GM23338 (cell line): ENCODE data around the gene ODF4. TPM values are rescaled to one million over a fixed set of nuclear protein-coding genes. Genes with fewer than 3 reads are reported as not detected.

ENCODE experiments used
- ATAC-seq: fragments of 200-7000 bp; cut with Tn5 transposase; 3 replicates; pipeline ENCODE4 v1.9.1; 2020
- DNase-seq: peaks from one replicate; pipeline ENCODE4 v3.0.0-alpha.2; 2015; ENCODE audit warnings: low spot score
- H2AFZ ChIP-seq: fragments of 200-600 bp; sonication (generic); 2 replicates; pipeline ENCODE4 v1.8.0; 2016; ENCODE audit warnings: antibody characterized with exemption, mild to moderate bottlenecking, moderate library complexity
- H3F3A ChIP-seq: fragments of 200-600 bp; sonication (generic); replicated peaks from 2 replicates; pipeline ENCODE4 v1.8.0; 2017; ENCODE audit warnings: antibody characterized with exemption, mixed run types, low read depth
- H3K27ac ChIP-seq: fragments of 200-600 bp; sonication (generic); 2 replicates; pipeline ENCODE4 v1.6.1; 2016; ENCODE audit warnings: low read depth
- H3K27me3 ChIP-seq: fragments of 200-600 bp; sonication (generic); 2 replicates; pipeline ENCODE4 v1.8.0; 2016; ENCODE audit warnings: mild to moderate bottlenecking, mixed run types, moderate library complexity; ENCODE audit not compliant: insufficient read depth
- H3K36me3 ChIP-seq: fragments of 200-600 bp; sonication (generic); 2 replicates; pipeline ENCODE4 v1.8.0; 2016; ENCODE audit warnings: mild to moderate bottlenecking; ENCODE audit not compliant: insufficient read depth
- H3K4me1 ChIP-seq: fragments of 200-600 bp; sonication (generic); 2 replicates; pipeline ENCODE4 v1.8.0; 2016; ENCODE audit warnings: mild to moderate bottlenecking, moderate library complexity; ENCODE audit not compliant: insufficient read depth
- H3K4me2 ChIP-seq: fragments of 200-600 bp; sonication (generic); 2 replicates; pipeline ENCODE4 v1.7.1; 2017; ENCODE audit warnings: mixed run types
- H3K4me3 ChIP-seq: fragments of 200-600 bp; sonication (generic); 2 replicates; pipeline ENCODE4 v1.6.1; 2016; ENCODE audit warnings: mixed run types
- H3K79me2 ChIP-seq: fragments of 200-600 bp; sonication (generic); replicated peaks from 2 replicates; pipeline ENCODE4 v1.8.0; 2017; ENCODE audit warnings: mild to moderate bottlenecking; ENCODE audit not compliant: insufficient read depth
- H3K9me2 ChIP-seq: fragments of 200-600 bp; sonication (generic); 2 replicates; pipeline ENCODE4 v1.8.0; 2017; ENCODE audit not compliant: insufficient read depth
- H4K20me1 ChIP-seq: fragments of 200-600 bp; sonication (generic); replicated peaks from 2 replicates; pipeline ENCODE4 v1.8.0; 2017; ENCODE audit warnings: mild to moderate bottlenecking; ENCODE audit not compliant: insufficient read depth
- H3K27ac Mint-ChIP-seq: 2 replicates; pipeline ENCODE4 v1.8.0; 2020; ENCODE audit warnings: inconsistent platforms, mild to moderate bottlenecking, moderate library complexity, mixed read lengths
- H3K27me3 Mint-ChIP-seq: 3 replicates; pipeline ENCODE4 v1.8.0; 2022; ENCODE audit warnings: low read depth, mild to moderate bottlenecking, moderate library complexity, mixed read lengths, inconsistent platforms; ENCODE audit not compliant: insufficient read depth, poor library complexity
- H3K36me3 Mint-ChIP-seq: 3 replicates; pipeline ENCODE4 v1.8.0; 2021; ENCODE audit warnings: low read depth, mild to moderate bottlenecking, inconsistent platforms, moderate library complexity, mixed read lengths
- H3K4me1 Mint-ChIP-seq: 3 replicates; pipeline ENCODE4 v1.8.0; 2020; ENCODE audit warnings: mild to moderate bottlenecking, inconsistent platforms, mixed read lengths
- H3K4me3 Mint-ChIP-seq: 3 replicates; pipeline ENCODE4 v1.8.0; 2021; ENCODE audit warnings: moderate library complexity, mild to moderate bottlenecking, inconsistent platforms, mixed read lengths
- H3K9me3 Mint-ChIP-seq: 3 replicates; pipeline ENCODE4 v1.8.0; 2020; ENCODE audit warnings: moderate library complexity, mild to moderate bottlenecking, inconsistent platforms, mixed read lengths
- CREB1 ChIP-seq: fragments of 250-450 bp; sonication (Bioruptor Pico); IDR thresholded peaks from 2 replicates; pipeline ENCODE4 v1.5.0; 2020; ENCODE audit warnings: low read depth, mild to moderate bottlenecking, moderate library complexity
- JUNB ChIP-seq: IDR thresholded peaks from one replicate; pipeline ENCODE4 v1.6.1; 2016; ENCODE audit warnings: antibody characterized with exemption; ENCODE audit not compliant: unreplicated experiment
- NANOG ChIP-seq: IDR thresholded peaks from 2 replicates; pipeline ENCODE4 v1.6.1; 2016; ENCODE audit warnings: antibody characterized with exemption, borderline replicate concordance
- ZNF114 ChIP-seq: fragments of 250-450 bp; sonication (Bioruptor Pico); IDR thresholded peaks from 2 replicates; pipeline ENCODE4 v1.5.0; 2020; ENCODE audit warnings: mild to moderate bottlenecking, moderate library complexity
- ZNF331 ChIP-seq: fragments of 250-450 bp; sonication (Bioruptor Pico); IDR thresholded peaks from 2 replicates; pipeline ENCODE4 v1.5.0; 2020; ENCODE audit warnings: low read depth, mild to moderate bottlenecking, moderate library complexity
- polyA plus RNA-seq: library from polyadenylated mRNA; unstranded; fragments of >200 nt; fragmentation: Nextera tagmentation; extraction: Ambion mirVana; gene quantifications from 2 replicates; pipeline ENCODE4 v1.2.1, GENCODE V29; 2016
- total RNA-seq: library from RNA; depleted of rRNA; stranded (reverse); fragments of >200 nt; shearing (Covaris generic); gene quantifications from 2 replicates; pipeline ENCODE4 v1.2.3, GENCODE V29; 2014
- TF ChIP-seq, protein P1 (sequence below): IDR thresholded peaks from one replicate; pipeline ENCODE4 v1.6.1; 2018; ENCODE audit warnings: antibody characterized with exemption; ENCODE audit not compliant: unreplicated experiment
- TF ChIP-seq, protein P2 (sequence below): IDR thresholded peaks from 2 replicates; pipeline ENCODE4 v1.6.1; 2016; ENCODE audit warnings: antibody characterized with exemption
- TF ChIP-seq, protein P3 (sequence below): fragments of 250-450 bp; sonication (Bioruptor Pico); IDR thresholded peaks from 2 replicates; pipeline ENCODE4 v1.5.0; 2020; ENCODE audit warnings: mild to moderate bottlenecking, moderate library complexity

The ODF4 gene
- total and polyA plus RNA-seq, 2 experiments from 2014 or later, result not detected

DNA sequence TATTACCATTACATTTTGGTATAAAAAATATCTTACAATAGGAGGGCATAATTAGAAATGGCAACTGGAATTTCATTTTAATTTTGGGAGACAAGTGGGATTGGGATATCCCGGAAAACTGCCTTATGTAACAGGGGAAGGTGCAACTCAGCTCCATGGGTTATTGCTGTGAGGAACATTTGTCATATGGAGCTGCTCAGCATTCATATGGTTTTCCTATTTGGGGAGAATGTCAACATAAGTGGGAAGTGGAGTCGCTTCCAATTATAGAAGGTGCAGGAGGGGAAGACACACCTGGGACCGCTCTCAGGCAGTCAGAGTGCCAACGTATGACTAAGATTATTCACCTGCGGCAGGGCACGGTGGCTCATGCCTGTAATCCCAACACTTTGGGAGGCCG, 10.7 kb downstream of the ODF4 start:
- Histone ChIP-seq H3K79me2 (no peaks in the 10 kb centered on the region), H3K4me1 (peaks cover 3% of the 10 kb centered on the region; the same call in 1 of the 2 replicates), H2AFZ (no peak overlapping the region), H4K20me1 (no peaks in the 10 kb centered on the region), H3F3A (no peaks in the 10 kb centered on the region), H3K4me3 (no peak overlapping the region), H3K4me2 (no peak overlapping the region), H3K9me2 (peaks cover 5% of the 10 kb centered on the region; the same call in 1 of the 2 replicates), H3K27me3 (no peaks in the 10 kb centered on the region), H3K27ac (no peak overlapping the region), H3K36me3 (no peaks in the 10 kb centered on the region)
- H3K27ac Mint-ChIP-seq, result no peak overlapping the region
- no peak overlapping the region for H3K4me3 Mint-ChIP-seq
- H3K4me1 Mint-ChIP-seq, result peaks cover 5% of the 10 kb centered on the region
- DNase-seq, result no peak
- H3K27me3 Mint-ChIP-seq, result no peaks in the 10 kb centered on the region
- TF ChIP-seq, protein P1, sequence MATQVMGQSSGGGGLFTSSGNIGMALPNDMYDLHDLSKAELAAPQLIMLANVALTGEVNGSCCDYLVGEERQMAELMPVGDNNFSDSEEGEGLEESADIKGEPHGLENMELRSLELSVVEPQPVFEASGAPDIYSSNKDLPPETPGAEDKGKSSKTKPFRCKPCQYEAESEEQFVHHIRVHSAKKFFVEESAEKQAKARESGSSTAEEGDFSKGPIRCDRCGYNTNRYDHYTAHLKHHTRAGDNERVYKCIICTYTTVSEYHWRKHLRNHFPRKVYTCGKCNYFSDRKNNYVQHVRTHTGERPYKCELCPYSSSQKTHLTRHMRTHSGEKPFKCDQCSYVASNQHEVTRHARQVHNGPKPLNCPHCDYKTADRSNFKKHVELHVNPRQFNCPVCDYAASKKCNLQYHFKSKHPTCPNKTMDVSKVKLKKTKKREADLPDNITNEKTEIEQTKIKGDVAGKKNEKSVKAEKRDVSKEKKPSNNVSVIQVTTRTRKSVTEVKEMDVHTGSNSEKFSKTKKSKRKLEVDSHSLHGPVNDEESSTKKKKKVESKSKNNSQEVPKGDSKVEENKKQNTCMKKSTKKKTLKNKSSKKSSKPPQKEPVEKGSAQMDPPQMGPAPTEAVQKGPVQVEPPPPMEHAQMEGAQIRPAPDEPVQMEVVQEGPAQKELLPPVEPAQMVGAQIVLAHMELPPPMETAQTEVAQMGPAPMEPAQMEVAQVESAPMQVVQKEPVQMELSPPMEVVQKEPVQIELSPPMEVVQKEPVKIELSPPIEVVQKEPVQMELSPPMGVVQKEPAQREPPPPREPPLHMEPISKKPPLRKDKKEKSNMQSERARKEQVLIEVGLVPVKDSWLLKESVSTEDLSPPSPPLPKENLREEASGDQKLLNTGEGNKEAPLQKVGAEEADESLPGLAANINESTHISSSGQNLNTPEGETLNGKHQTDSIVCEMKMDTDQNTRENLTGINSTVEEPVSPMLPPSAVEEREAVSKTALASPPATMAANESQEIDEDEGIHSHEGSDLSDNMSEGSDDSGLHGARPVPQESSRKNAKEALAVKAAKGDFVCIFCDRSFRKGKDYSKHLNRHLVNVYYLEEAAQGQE, result no peak
- TF ChIP-seq CREB1 (CRISPR knock-in tag), result no peak
- no peak for TF ChIP-seq ZNF331 (CRISPR knock-in tag)
- no peak for TF ChIP-seq ZNF114 (CRISPR knock-in tag)
- TF ChIP-seq JUNB, result no peak
- no peak for TF ChIP-seq NANOG
- TF ChIP-seq, protein P2, sequence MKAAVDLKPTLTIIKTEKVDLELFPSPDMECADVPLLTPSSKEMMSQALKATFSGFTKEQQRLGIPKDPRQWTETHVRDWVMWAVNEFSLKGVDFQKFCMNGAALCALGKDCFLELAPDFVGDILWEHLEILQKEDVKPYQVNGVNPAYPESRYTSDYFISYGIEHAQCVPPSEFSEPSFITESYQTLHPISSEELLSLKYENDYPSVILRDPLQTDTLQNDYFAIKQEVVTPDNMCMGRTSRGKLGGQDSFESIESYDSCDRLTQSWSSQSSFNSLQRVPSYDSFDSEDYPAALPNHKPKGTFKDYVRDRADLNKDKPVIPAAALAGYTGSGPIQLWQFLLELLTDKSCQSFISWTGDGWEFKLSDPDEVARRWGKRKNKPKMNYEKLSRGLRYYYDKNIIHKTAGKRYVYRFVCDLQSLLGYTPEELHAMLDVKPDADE, result no peak
- TF ChIP-seq, protein P3, sequence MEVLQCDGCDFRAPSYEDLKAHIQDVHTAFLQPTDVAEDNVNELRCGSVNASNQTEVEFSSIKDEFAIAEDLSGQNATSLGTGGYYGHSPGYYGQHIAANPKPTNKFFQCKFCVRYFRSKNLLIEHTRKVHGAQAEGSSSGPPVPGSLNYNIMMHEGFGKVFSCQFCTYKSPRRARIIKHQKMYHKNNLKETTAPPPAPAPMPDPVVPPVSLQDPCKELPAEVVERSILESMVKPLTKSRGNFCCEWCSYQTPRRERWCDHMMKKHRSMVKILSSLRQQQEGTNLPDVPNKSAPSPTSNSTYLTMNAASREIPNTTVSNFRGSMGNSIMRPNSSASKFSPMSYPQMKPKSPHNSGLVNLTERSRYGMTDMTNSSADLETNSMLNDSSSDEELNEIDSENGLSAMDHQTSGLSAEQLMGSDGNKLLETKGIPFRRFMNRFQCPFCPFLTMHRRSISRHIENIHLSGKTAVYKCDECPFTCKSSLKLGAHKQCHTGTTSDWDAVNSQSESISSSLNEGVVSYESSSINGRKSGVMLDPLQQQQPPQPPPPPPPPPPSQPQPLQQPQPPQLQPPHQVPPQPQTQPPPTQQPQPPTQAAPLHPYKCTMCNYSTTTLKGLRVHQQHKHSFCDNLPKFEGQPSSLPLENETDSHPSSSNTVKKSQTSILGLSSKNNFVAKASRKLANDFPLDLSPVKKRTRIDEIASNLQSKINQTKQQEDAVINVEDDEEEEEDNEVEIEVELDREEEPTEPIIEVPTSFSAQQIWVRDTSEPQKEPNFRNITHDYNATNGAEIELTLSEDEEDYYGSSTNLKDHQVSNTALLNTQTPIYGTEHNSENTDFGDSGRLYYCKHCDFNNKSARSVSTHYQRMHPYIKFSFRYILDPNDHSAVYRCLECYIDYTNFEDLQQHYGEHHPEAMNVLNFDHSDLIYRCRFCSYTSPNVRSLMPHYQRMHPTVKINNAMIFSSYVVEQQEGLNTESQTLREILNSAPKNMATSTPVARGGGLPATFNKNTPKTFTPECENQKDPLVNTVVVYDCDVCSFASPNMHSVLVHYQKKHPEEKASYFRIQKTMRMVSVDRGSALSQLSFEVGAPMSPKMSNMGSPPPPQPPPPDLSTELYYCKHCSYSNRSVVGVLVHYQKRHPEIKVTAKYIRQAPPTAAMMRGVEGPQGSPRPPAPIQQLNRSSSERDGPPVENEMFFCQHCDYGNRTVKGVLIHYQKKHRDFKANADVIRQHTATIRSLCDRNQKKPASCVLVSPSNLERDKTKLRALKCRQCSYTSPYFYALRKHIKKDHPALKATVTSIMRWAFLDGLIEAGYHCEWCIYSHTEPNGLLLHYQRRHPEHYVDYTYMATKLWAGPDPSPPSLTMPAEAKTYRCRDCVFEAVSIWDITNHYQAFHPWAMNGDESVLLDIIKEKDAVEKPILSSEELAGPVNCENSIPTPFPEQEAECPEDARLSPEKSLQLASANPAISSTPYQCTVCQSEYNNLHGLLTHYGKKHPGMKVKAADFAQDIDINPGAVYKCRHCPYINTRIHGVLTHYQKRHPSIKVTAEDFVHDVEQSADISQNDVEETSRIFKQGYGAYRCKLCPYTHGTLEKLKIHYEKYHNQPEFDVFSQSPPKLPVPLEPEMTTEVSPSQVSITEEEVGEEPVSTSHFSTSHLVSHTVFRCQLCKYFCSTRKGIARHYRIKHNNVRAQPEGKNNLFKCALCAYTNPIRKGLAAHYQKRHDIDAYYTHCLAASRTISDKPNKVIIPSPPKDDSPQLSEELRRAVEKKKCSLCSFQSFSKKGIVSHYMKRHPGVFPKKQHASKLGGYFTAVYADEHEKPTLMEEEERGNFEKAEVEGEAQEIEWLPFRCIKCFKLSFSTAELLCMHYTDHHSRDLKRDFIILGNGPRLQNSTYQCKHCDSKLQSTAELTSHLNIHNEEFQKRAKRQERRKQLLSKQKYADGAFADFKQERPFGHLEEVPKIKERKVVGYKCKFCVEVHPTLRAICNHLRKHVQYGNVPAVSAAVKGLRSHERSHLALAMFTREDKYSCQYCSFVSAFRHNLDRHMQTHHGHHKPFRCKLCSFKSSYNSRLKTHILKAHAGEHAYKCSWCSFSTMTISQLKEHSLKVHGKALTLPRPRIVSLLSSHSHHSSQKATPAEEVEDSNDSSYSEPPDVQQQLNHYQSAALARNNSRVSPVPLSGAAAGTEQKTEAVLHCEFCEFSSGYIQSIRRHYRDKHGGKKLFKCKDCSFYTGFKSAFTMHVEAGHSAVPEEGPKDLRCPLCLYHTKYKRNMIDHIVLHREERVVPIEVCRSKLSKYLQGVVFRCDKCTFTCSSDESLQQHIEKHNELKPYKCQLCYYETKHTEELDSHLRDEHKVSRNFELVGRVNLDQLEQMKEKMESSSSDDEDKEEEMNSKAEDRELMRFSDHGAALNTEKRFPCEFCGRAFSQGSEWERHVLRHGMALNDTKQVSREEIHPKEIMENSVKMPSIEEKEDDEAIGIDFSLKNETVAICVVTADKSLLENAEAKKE (CRISPR knock-in tag), result no peak
- H3K9me3 Mint-ChIP-seq, result no peaks in the 10 kb centered on the region; the same call in 2 of the 3 replicates
- no peak for ATAC-seq
- no peaks in the 10 kb centered on the region for H3K36me3 Mint-ChIP-seq
